HepG2 (cell line): ENCODE measurements around the gene VEPH1. TPM values are rescaled to one million over a fixed set of nuclear protein-coding genes. Genes with fewer than 3 reads are reported as not detected.

Source experiments
- ATAC-seq: fragments of 200-7000 bp; cut with Tn5 transposase; 3 replicates; pipeline ENCODE4 v1.9.1; 2020; ENCODE audit warnings: mild to moderate bottlenecking, moderate library complexity
- BruUV-seq: library from RNA; stranded (reverse); fragments of 400-500 nt; replicated peaks from 2 replicates; lab custom pipeline; 2021; lab: Mats Ljungman, UMichigan
- CTCF ChIA-PET: fragments of 300-600 bp; formaldehyde crosslinking; extraction: SDS; loops from one replicate; lab custom pipeline; 2021; ENCODE audit warnings: low total read pairs, inconsistent platforms, low intra/inter-chr PET ratio; lab: Yijun Ruan, JAX
- POLR2A ChIA-PET: fragments of 350-600 bp; sonication (Branson Sonifier 250); formaldehyde crosslinking; loops from one replicate; lab custom pipeline; 2020; ENCODE audit warnings: antibody characterized with exemption, inconsistent platforms; lab: Yijun Ruan, JAX
- DNase-seq: peaks from one replicate; pipeline ENCODE4 v3.0.0-alpha.2; 2015; ENCODE audit warnings: low spot score
- FAIRE-seq: peaks from 3 replicates; lab custom pipeline; 2011; peaks lifted over from hg19 to GRCh38; lab: Jason Lieb, UNC
- H2AFZ ChIP-seq: one replicate; pipeline ENCODE4 v1.6.1; 2011; ENCODE audit warnings: low read length, inconsistent platforms
- H3K27ac ChIP-seq: fragments of 300-600 bp; 3 replicates; pipeline ENCODE4 v1.8.0; 2011; ENCODE audit warnings: mixed run types, mild to moderate bottlenecking, mixed read lengths, low read length, inconsistent platforms; ENCODE audit not compliant: insufficient read depth; ENCODE audit errors: extremely low read length
- H3K27me3 ChIP-seq, 2 experiments: fragments of 200-600 bp in 1 of 2; 2 replicates in 1 of 2; 3 replicates in 1 of 2; pipeline versions ENCODE4 v1.6.0 to v1.8.0; 2011; ENCODE audit warnings: low read length in 2 of 2, mild to moderate bottlenecking in 2 of 2, moderate library complexity in 2 of 2, inconsistent platforms in 1 of 2; ENCODE audit not compliant: insufficient read depth in 2 of 2, control insufficient read depth in 1 of 2
- H3K36me3 ChIP-seq, 2 experiments: fragments of 200-600 bp in 1 of 2; replicated peaks in 1 of 2; 2 replicates in 1 of 2; 3 replicates in 1 of 2; pipeline versions ENCODE4 v1.5.1 to v1.8.0; 2011; ENCODE audit warnings: low read length in 2 of 2, inconsistent platforms in 1 of 2; ENCODE audit not compliant: insufficient read depth in 2 of 2, control insufficient read depth in 1 of 2
- H3K4me1 ChIP-seq: 2 replicates; pipeline ENCODE4 v1.5.1; 2012; ENCODE audit warnings: low read length, inconsistent platforms; ENCODE audit not compliant: insufficient read depth
- H3K4me2 ChIP-seq: 2 replicates; pipeline ENCODE4 v1.6.0; 2011; ENCODE audit warnings: low read depth, low read length, inconsistent platforms
- H3K4me3 ChIP-seq, 3 experiments: fragments of 200-600 bp in 1 of 3; sonication (generic), shearing (Covaris generic) in 1 of 3; replicated peaks in 1 of 3; 2 replicates each; pipeline ENCODE4 v1.5.1; 2011 to 2016; ENCODE audit warnings: low read length in 3 of 3, inconsistent platforms in 2 of 3, low read depth in 2 of 3, mild to moderate bottlenecking in 2 of 3, control low read depth in 1 of 3, mixed read lengths in 1 of 3; ENCODE audit not compliant: insufficient read depth in 1 of 3
- H3K79me2 ChIP-seq: one replicate; pipeline ENCODE4 v1.6.1; 2011; ENCODE audit warnings: low read length, inconsistent platforms; ENCODE audit not compliant: insufficient read depth
- H3K9ac ChIP-seq: 2 replicates; pipeline ENCODE4 v1.6.0; 2011; ENCODE audit warnings: mild to moderate bottlenecking, low read depth, low read length, inconsistent platforms; ENCODE audit not compliant: insufficient read depth
- H3K9me3 ChIP-seq: 2 replicates; pipeline ENCODE4 v1.5.1; 2012; ENCODE audit warnings: mild to moderate bottlenecking, low read length
- H4K20me1 ChIP-seq: 2 replicates; pipeline ENCODE4 v1.6.0; 2011; ENCODE audit warnings: inconsistent platforms, mild to moderate bottlenecking, low read length, moderate library complexity; ENCODE audit not compliant: insufficient read depth
- AGO2 ChIP-seq: fragments of 200-400 bp; formaldehyde crosslinking; optimal IDR thresholded peaks from 2 replicates; pipeline ENCODE3; 2017; ENCODE audit warnings: mild to moderate bottlenecking, low read depth, low read length, moderate library complexity
- CENPBD1 ChIP-seq: sonication (generic); formaldehyde crosslinking; IDR thresholded peaks from 2 replicates; pipeline ENCODE4 v1.8.0; 2022; ENCODE audit warnings: missing genetic modification reagents, low read depth, mild to moderate bottlenecking, borderline replicate concordance
- FIP1L1 ChIP-seq: fragments of 200-400 bp; formaldehyde crosslinking; IDR thresholded peaks from 2 replicates; pipeline ENCODE4 v1.6.1; 2018; ENCODE audit warnings: low read depth, mild to moderate bottlenecking, low read length, moderate library complexity, borderline replicate concordance; ENCODE audit not compliant: insufficient read depth
- KIAA2018 ChIP-seq: sonication (generic); formaldehyde crosslinking; IDR thresholded peaks from 2 replicates; pipeline ENCODE4 v1.5.0; 2020; ENCODE audit warnings: mild to moderate bottlenecking, missing genetic modification reagents, borderline replicate concordance
- PRDM15 ChIP-seq: sonication (generic); formaldehyde crosslinking; IDR thresholded peaks from 2 replicates; pipeline ENCODE4 v1.4.0; 2020; ENCODE audit warnings: missing genetic modification reagents
- TOPORS ChIP-seq: sonication (generic); formaldehyde crosslinking; IDR thresholded peaks from 2 replicates; pipeline ENCODE4 v1.8.0; 2023; ENCODE audit warnings: mild to moderate bottlenecking, missing genetic modification reagents
- ZNF326 ChIP-seq: sonication (generic); formaldehyde crosslinking; IDR thresholded peaks from 2 replicates; pipeline ENCODE4 v1.4.0; 2020; ENCODE audit warnings: missing genetic modification reagents, borderline replicate concordance
- ZNF501 ChIP-seq: sonication (generic); formaldehyde crosslinking; IDR thresholded peaks from 2 replicates; pipeline ENCODE4 v1.5.1; 2020; ENCODE audit warnings: mild to moderate bottlenecking, moderate library complexity, missing genetic modification reagents
- ZNF776 ChIP-seq: sonication (generic); formaldehyde crosslinking; IDR thresholded peaks from 2 replicates; pipeline ENCODE4 v1.4.0; 2020; ENCODE audit warnings: mild to moderate bottlenecking, missing genetic modification reagents
- WGBS: methylation state at CpG from one replicate; pipeline ENCODE4 v1.1.6; 2017; ENCODE audit warnings: low lambda C conversion rate; 5-methylcytosine and 5-hydroxymethylcytosine counted together
- in situ Hi-C: cut with HindIII; loops from 2 replicates; pipeline ENCODE4 v1.10.0; 2017; ENCODE audit warnings: low pct_unique_long_range_greater_than_20kb; ENCODE audit not compliant: extremely low pct_ligation_motif_present
- intact Hi-C: fragments of 100-400 bp; cut with micrococcal nuclease; formaldehyde crosslinking; loops from one replicate; pipeline ENCODE4 v1.10.0; 2022; ENCODE audit not compliant: unreplicated experiment
- polyA plus RNA-seq, 8 experiments: library from polyadenylated mRNA; depleted of rRNA in 3 of 8; stranded (reverse) in 7 of 8; unstranded in 1 of 8; fragments of >200 nt; fragmentation: Illumina TruSeq in 4 of 8; extraction: Trizol in 4 of 8; gene quantifications; 2 replicates each; pipeline versions ENCODE4 v1.2.1 to v1.2.3, GENCODE V29; 2011 to 2016; ENCODE audit warnings: low read depth in 4 of 8, missing spikeins in 1 of 8, mixed read lengths in 1 of 8; ENCODE audit not compliant: insufficient read depth in 1 of 8
- total RNA-seq, 5 experiments: library from RNA; depleted of rRNA; stranded (reverse); fragments of >200 nt; fragmentation: Illumina TruSeq; extraction: Trizol; gene quantifications; 2 replicates each; pipeline ENCODE4 v1.2.3, GENCODE V29; 2016; ENCODE audit warnings: low read depth in 1 of 5

The VEPH1 gene
- total and polyA plus RNA-seq, 2 of the 13 experiments (the other 11 are each of a cell fraction or from before 2014, with no cell fraction given) = not detected

DNA sequence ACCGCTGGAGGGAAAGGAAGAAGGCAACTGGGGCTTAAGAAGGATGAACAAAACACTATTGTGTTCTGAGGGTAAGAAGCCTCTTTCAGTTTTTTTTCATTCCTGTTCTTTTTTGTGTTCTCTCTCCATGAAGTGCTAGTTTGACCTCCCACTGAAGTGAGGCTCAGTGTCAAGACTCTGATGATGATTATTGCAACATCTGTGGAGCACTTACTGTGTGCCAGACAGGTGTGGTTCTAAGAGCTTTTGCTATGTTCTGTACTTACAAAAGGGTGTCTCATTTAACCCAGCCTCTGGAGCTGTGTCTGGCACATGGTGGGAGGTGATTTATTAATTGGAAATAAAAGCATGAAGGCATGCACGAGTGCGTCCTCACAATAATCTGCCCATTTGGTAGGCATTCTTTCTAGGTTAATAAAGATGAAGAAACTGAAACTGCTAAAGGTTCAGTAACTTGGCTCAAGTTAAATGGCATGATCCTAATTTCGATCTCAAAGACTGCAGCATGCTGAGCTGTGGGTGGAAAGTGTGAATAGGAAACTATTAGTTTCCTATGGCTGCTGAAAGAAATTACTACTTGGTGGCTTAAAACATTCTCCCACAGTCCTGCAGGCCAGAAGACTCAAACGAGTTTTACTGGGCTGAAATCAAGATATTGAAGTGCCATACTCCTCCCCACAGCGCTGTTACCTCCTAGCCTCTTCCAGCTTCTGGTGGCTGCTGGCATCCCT, 38.5 kb upstream of the VEPH1 start (continued):
- TF ChIP-seq FIP1L1 = no peak
- no peak for TF ChIP-seq CENPBD1 (CRISPR knock-in tag)

- Histone ChIP-seq H4K20me1 (no peaks in the 10 kb centered on the region), H3K4me1 (no peaks in the 10 kb centered on the region), H3K27me3 (no peaks in the 10 kb centered on the region), H3K79me2 (no peaks in the 10 kb centered on the region), H3K9ac (no peak overlapping the region), H3K4me3 (no peak overlapping the region), H3K9me3 (peaks cover 9% of the 10 kb centered on the region; the same call in 1 of the 2 replicates), H3K4me2 (no peak overlapping the region), H3K27ac (no peak overlapping the region), H3K36me3 (no peaks in the 10 kb centered on the region), H2AFZ (no peak overlapping the region)
- no TSS peak for BruUV-seq
- in situ Hi-C loops = no loop called here
- WGBS = 0% methylated on average over 3 of the region's 3 CpGs
- ChIA-PET POLR2A (no interaction called here), CTCF (no interaction called here)
- ATAC-seq (no peak), DNase-seq (no peak), FAIRE-seq (no peak)
- intact Hi-C loops = no loop called here
- TF ChIP-seq ZNF326 = no peak
- no peak for TF ChIP-seq ZNF501 (CRISPR knock-in tag)
- TF ChIP-seq TOPORS = no peak
- no peak for TF ChIP-seq AGO2
- no peak for TF ChIP-seq KIAA2018 (CRISPR knock-in tag)
- TF ChIP-seq PRDM15 = no peak
- no peak for TF ChIP-seq ZNF776 (CRISPR knock-in tag)
These were observed 37.4 kb upstream of the VEPH1 start for GRCh38 chr3:157540656-157541055.
